Naive B cell (primary cell): ENCODE results near the gene CCT7. TPM values are rescaled to one million over a fixed set of nuclear protein-coding genes. Genes with fewer than 3 reads are reported as not detected.

ENCODE experiments used
- ATAC-seq, 2 donors: fragments of 150-1000 bp; cut with Tn5 transposase; 2 replicates each; pipeline ENCODE4 v1.10.0; 2021; ENCODE audit warnings: low read depth in 2 of 2, mild to moderate bottlenecking in 2 of 2, moderate library complexity in 2 of 2
- DNase-seq: peaks from one replicate; pipeline ENCODE4 v3.0.0; 2022
- H3K27ac Mint-ChIP-seq, 6 donors: one replicate each; pipeline ENCODE4 v1.8.0; 2020 to 2022; ENCODE audit warnings: mild to moderate bottlenecking in 6 of 6, mixed read lengths in 6 of 6, moderate library complexity in 5 of 6, inconsistent platforms in 2 of 6
- H3K27me3 Mint-ChIP-seq, 3 donors: one replicate each; pipeline ENCODE4 v1.8.0; 2021 to 2022; ENCODE audit warnings: mixed read lengths in 3 of 3, mild to moderate bottlenecking in 1 of 3
- H3K36me3 Mint-ChIP-seq, 2 donors: one replicate each; pipeline ENCODE4 v1.8.0; 2020 to 2022; ENCODE audit warnings: mixed read lengths in 2 of 2, inconsistent platforms in 1 of 2, mild to moderate bottlenecking in 1 of 2
- H3K4me1 Mint-ChIP-seq, 3 donors: one replicate each; pipeline ENCODE4 v1.8.0; 2020 to 2022; ENCODE audit warnings: mixed read lengths in 3 of 3, inconsistent platforms in 1 of 3, mild to moderate bottlenecking in 1 of 3, moderate library complexity in 1 of 3
- H3K4me3 Mint-ChIP-seq, 8 donors: one replicate each; pipeline ENCODE4 v1.8.0; 2020 to 2022; ENCODE audit warnings: mild to moderate bottlenecking in 8 of 8, mixed read lengths in 8 of 8, moderate library complexity in 8 of 8, inconsistent platforms in 2 of 8
- H3K9me3 Mint-ChIP-seq, 7 donors: one replicate each; pipeline ENCODE4 v1.8.0; 2020 to 2022; ENCODE audit warnings: mixed read lengths in 7 of 7, mild to moderate bottlenecking in 5 of 7, inconsistent platforms in 2 of 7, moderate library complexity in 1 of 7
- polyA plus RNA-seq, 6 donors: library from polyadenylated mRNA; unstranded; fragments of 300-500 nt; fragmentation: Illumina TruSeq; gene quantifications; one replicate each; pipeline ENCODE4 v1.2.3, GENCODE V29; 2021; ENCODE audit warnings: low read depth in 6 of 6

Gene CCT7
- polyA plus RNA-seq, 6 donors from 2014 or later, result 224 to 376 (median 265) TPM

GRCh38 chr2:73291093-73291460, 57.0 kb downstream of the CCT7 start:
- Mint-ChIP-seq H3K4me3 (peak overlapping the region; percentile 70 to 87 (median 83)), H3K27ac (peak overlapping the region in 5 of 6 donors; percentile 25 to 78 (median 44)), H3K4me1 (peaks cover 12 to 21% (median 20%) of the 10 kb centered on the region in 3 donors), H3K36me3 (peaks cover 0 to 8% of the 10 kb centered on the region in 2 donors), H3K27me3 (peaks cover 24 to 43% (median 41%) of the 10 kb centered on the region in 3 donors), H3K9me3 (peaks cover 0 to 3% (median 0%) of the 10 kb centered on the region in 7 donors)
- DNase-seq (peak; percentile 58), ATAC-seq (peak in 1 of 2 donors; percentile 3)

GRCh38 chr2:73291461-73292315, 57.6 kb downstream of the CCT7 start:
- Mint-ChIP-seq H3K27me3 (peaks cover 30 to 49% (median 47%) of the 10 kb centered on the region in 3 donors), H3K9me3 (peaks cover 0 to 3% (median 0%) of the 10 kb centered on the region in 7 donors), H3K4me1 (peaks cover 8 to 18% (median 17%) of the 10 kb centered on the region in 3 donors), H3K27ac (peak overlapping the region; percentile 28 to 60 (median 44)), H3K4me3 (peak overlapping the region; percentile 56 to 87 (median 82)), H3K36me3 (peaks cover 0 to 11% of the 10 kb centered on the region in 2 donors)
- DNase-seq, result no peak
- no peak for ATAC-seq

GRCh38 chr2:73292316-73292905, 58.3 kb downstream of the CCT7 start:
- Mint-ChIP-seq H3K9me3 (peaks cover 0 to 3% (median 0%) of the 10 kb centered on the region in 7 donors), H3K27ac (peak overlapping the region in 4 of 6 donors; percentile 36 to 81 (median 69)), H3K36me3 (peaks cover 0 to 15% of the 10 kb centered on the region in 2 donors), H3K4me1 (peaks cover 5 to 18% (median 17%) of the 10 kb centered on the region in 3 donors), H3K4me3 (peak overlapping the region in 7 of 8 donors; percentile 47 to 84 (median 81)), H3K27me3 (peaks cover 38 to 56% (median 52%) of the 10 kb centered on the region in 3 donors)
- ATAC-seq (no peak), DNase-seq (no peak)

GRCh38 chr2:73292906-73293533, 58.9 kb downstream of the CCT7 start:
- peak overlapping the region; percentile 47 to 81 (median 65) for H3K4me3 Mint-ChIP-seq
- H3K9me3 Mint-ChIP-seq, result peaks cover 0 to 3% (median 0%) of the 10 kb centered on the region in 7 donors
- H3K27me3 Mint-ChIP-seq, result peaks cover 44 to 63% (median 58%) of the 10 kb centered on the region in 3 donors
- H3K4me1 Mint-ChIP-seq, result peaks cover 5 to 18% (median 17%) of the 10 kb centered on the region in 3 donors
- ATAC-seq (peak; percentile 1 to 4), DNase-seq (peak; percentile 7)
- H3K27ac Mint-ChIP-seq, result peak overlapping the region in 4 of 6 donors; percentile 64 to 81 (median 76)
- H3K36me3 Mint-ChIP-seq, result peaks cover 0 to 15% of the 10 kb centered on the region in 2 donors

- Mint-ChIP-seq H3K4me3 (peak within 1 kb of the TSS; percentile 58 to 81 (median 71)), H3K27me3 (peaks cover 50 to 69% (median 60%) of the 10 kb centered on the region in 3 donors), H3K27ac (peak within 1 kb of the TSS in 5 of 6 donors; percentile 64 to 84 (median 80)), H3K9me3 (peaks cover 0 to 3% (median 0%) of the 10 kb centered on the region in 7 donors), H3K36me3 (peaks cover 0 to 15% of the 10 kb centered on the region in 2 donors), H3K4me1 (peaks cover 5 to 18% (median 17%) of the 10 kb centered on the region in 3 donors)
- ATAC-seq, result peak; percentile 89 to 91
- DNase-seq, result peak; percentile 86
These were observed 59.5 kb downstream of the CCT7 start, which contains the start of gene EGR4 for GRCh38 chr2:73293534-73294171. Gene EGR4 (minus strand): TSS chr2:73293548. CDS start chr2:73293317, 231 bp downstream.

- H3K36me3 Mint-ChIP-seq, result peaks cover 0 to 15% of the 10 kb centered on the region in 2 donors
- H3K4me1 Mint-ChIP-seq, result peaks cover 5 to 18% (median 17%) of the 10 kb centered on the region in 3 donors
- peak overlapping the region in 4 of 8 donors; percentile 50 to 77 (median 60) for H3K4me3 Mint-ChIP-seq
- H3K27me3 Mint-ChIP-seq, result peaks cover 52 to 69% (median 56%) of the 10 kb centered on the region in 3 donors
- ATAC-seq (no peak), DNase-seq (no peak)
- peaks cover 0 to 3% (median 0%) of the 10 kb centered on the region in 7 donors for H3K9me3 Mint-ChIP-seq
- peak overlapping the region in 1 of 6 donors; percentile 82 for H3K27ac Mint-ChIP-seq
These were observed 60.1 kb downstream of the CCT7 start for GRCh38 chr2:73294239-73294638.

GRCh38 chr2:73295751-73296400, 61.8 kb downstream of the CCT7 start:
- DNase-seq (no peak), ATAC-seq (no peak)
- H3K9me3 Mint-ChIP-seq, result peaks cover 0 to 3% (median 0%) of the 10 kb centered on the region in 7 donors
- peak overlapping the region in 2 of 8 donors; percentile 18 to 51 for H3K4me3 Mint-ChIP-seq
- no peak overlapping the region for H3K27ac Mint-ChIP-seq
- H3K36me3 Mint-ChIP-seq, result peaks cover 0 to 14% of the 10 kb centered on the region in 2 donors
- peaks cover 5 to 17% (median 17%) of the 10 kb centered on the region in 3 donors for H3K4me1 Mint-ChIP-seq
- peaks cover 52 to 79% (median 64%) of the 10 kb centered on the region in 3 donors for H3K27me3 Mint-ChIP-seq

GRCh38 chr2:73297151-73297559, 63.0 kb downstream of the CCT7 start:
- H3K27me3 Mint-ChIP-seq, result peaks cover 53 to 78% (median 70%) of the 10 kb centered on the region in 3 donors
- H3K4me3 Mint-ChIP-seq, result no peak overlapping the region
- H3K9me3 Mint-ChIP-seq, result peaks cover 0 to 3% (median 0%) of the 10 kb centered on the region in 7 donors
- no peak overlapping the region for H3K27ac Mint-ChIP-seq
- DNase-seq (no peak), ATAC-seq (no peak)
- peaks cover 0 to 7% (median 4%) of the 10 kb centered on the region in 3 donors for H3K4me1 Mint-ChIP-seq
- peaks cover 0 to 7% of the 10 kb centered on the region in 2 donors for H3K36me3 Mint-ChIP-seq

- peaks cover 0 to 3% (median 0%) of the 10 kb centered on the region in 7 donors for H3K9me3 Mint-ChIP-seq
- DNase-seq, result no peak
- no peak overlapping the region for H3K27ac Mint-ChIP-seq
- peaks cover 0 to 7% (median under 1%) of the 10 kb centered on the region in 3 donors for H3K4me1 Mint-ChIP-seq
- no peak overlapping the region for H3K4me3 Mint-ChIP-seq
- peaks cover 57 to 78% (median 74%) of the 10 kb centered on the region in 3 donors for H3K27me3 Mint-ChIP-seq
- H3K36me3 Mint-ChIP-seq, result peaks cover 0 to 7% of the 10 kb centered on the region in 2 donors
- no peak for ATAC-seq
These were observed 63.5 kb downstream of the CCT7 start for GRCh38 chr2:73297586-73297985.

GRCh38 chr2:73300926-73301325, 66.8 kb downstream of the CCT7 start:
- ATAC-seq (no peak), DNase-seq (no peak)
- H3K27ac Mint-ChIP-seq, result no peak overlapping the region
- H3K9me3 Mint-ChIP-seq, result no peaks in the 10 kb centered on the region
- peaks cover 0 to 1% (median 0%) of the 10 kb centered on the region in 3 donors for H3K4me1 Mint-ChIP-seq
- H3K27me3 Mint-ChIP-seq, result peaks cover 51 to 75% (median 63%) of the 10 kb centered on the region in 3 donors
- peaks cover 0 to 7% of the 10 kb centered on the region in 2 donors for H3K36me3 Mint-ChIP-seq
- H3K4me3 Mint-ChIP-seq, result peak overlapping the region in 1 of 8 donors; percentile 13

GRCh38 chr2:73301636-73302035, 67.5 kb downstream of the CCT7 start:
- DNase-seq (no peak), ATAC-seq (no peak)
- no peaks in the 10 kb centered on the region for H3K9me3 Mint-ChIP-seq
- H3K4me1 Mint-ChIP-seq, result peaks cover 0 to 1% (median 0%) of the 10 kb centered on the region in 3 donors
- peaks cover 44 to 71% (median 58%) of the 10 kb centered on the region in 3 donors for H3K27me3 Mint-ChIP-seq
- no peak overlapping the region for H3K27ac Mint-ChIP-seq
- peaks cover 0 to 4% of the 10 kb centered on the region in 2 donors for H3K36me3 Mint-ChIP-seq
- H3K4me3 Mint-ChIP-seq, result no peak overlapping the region
